Activated T-cell treated with anti-CD3 and anti-CD28 coated beads, Interleukin-2, amount 50 U/mL, for 4 hours (primary cell): ENCODE results near the gene RAB42. TPM values are rescaled to one million over a fixed set of nuclear protein-coding genes. Genes with fewer than 3 reads are reported as not detected.

Experiments used
- total RNA-seq, 3 donors: library from RNA; stranded (reverse); gene quantifications; one replicate each; pipeline ENCODE4 v1.2.1, GENCODE V29; 2021

RAB42 gene
- total RNA-seq, 3 donors from 2014 or later, result not detected

Other genes starting within 250 kb of the RAB42 start
- gene PHACTR4, start 222.5 kb upstream of the RAB42 start, total RNA-seq, result 10 to 100 TPM; 19.7 to 23.2 (median 22.4) TPM
- 100 to 1,000 TPM; 106 to 149 (median 139) TPM for gene RCC1, start 86.2 kb upstream of the RAB42 start, total RNA-seq
- 10 to 100 TPM; 37.4 to 44.1 (median 37.7) TPM for gene TRNAU1AP, start 39.2 kb upstream of the RAB42 start, total RNA-seq
- 10 to 100 TPM; 34.4 to 38.9 (median 36.5) TPM for gene TAF12, start 50.8 kb downstream of the RAB42 start, total RNA-seq
- not detected for gene RNU11, start 56.3 kb downstream of the RAB42 start, total RNA-seq
- gene GMEB1, start 76.5 kb downstream of the RAB42 start, total RNA-seq, result 10 to 100 TPM; 19.5 to 22.9 (median 20.8) TPM
- 100 to 1,000 TPM in 1 of 3 donors, 10 to 100 TPM in 2; 99.4 to 101 (median 99.8) TPM for gene YTHDF2, start 144.7 kb downstream of the RAB42 start, total RNA-seq
- not detected for gene OPRD1, start 219.9 kb downstream of the RAB42 start, total RNA-seq